GM23338 (cell line): ENCODE data around the gene RPL13. TPM values are rescaled to one million over a fixed set of nuclear protein-coding genes. Genes with fewer than 3 reads are reported as not detected.

ENCODE experiments used
- ATAC-seq: fragments of 200-7000 bp; cut with Tn5 transposase; 3 replicates; pipeline ENCODE4 v1.9.1; 2020
- DNase-seq: peaks from one replicate; pipeline ENCODE4 v3.0.0-alpha.2; 2015; ENCODE audit warnings: low spot score
- H2AFZ ChIP-seq: fragments of 200-600 bp; sonication (generic); 2 replicates; pipeline ENCODE4 v1.8.0; 2016; ENCODE audit warnings: antibody characterized with exemption, mild to moderate bottlenecking, moderate library complexity
- H3F3A ChIP-seq: fragments of 200-600 bp; sonication (generic); replicated peaks from 2 replicates; pipeline ENCODE4 v1.8.0; 2017; ENCODE audit warnings: antibody characterized with exemption, mixed run types, low read depth
- H3K27ac ChIP-seq: fragments of 200-600 bp; sonication (generic); 2 replicates; pipeline ENCODE4 v1.6.1; 2016; ENCODE audit warnings: low read depth
- H3K27me3 ChIP-seq: fragments of 200-600 bp; sonication (generic); 2 replicates; pipeline ENCODE4 v1.8.0; 2016; ENCODE audit warnings: mild to moderate bottlenecking, mixed run types, moderate library complexity; ENCODE audit not compliant: insufficient read depth
- H3K36me3 ChIP-seq: fragments of 200-600 bp; sonication (generic); 2 replicates; pipeline ENCODE4 v1.8.0; 2016; ENCODE audit warnings: mild to moderate bottlenecking; ENCODE audit not compliant: insufficient read depth
- H3K4me1 ChIP-seq: fragments of 200-600 bp; sonication (generic); 2 replicates; pipeline ENCODE4 v1.8.0; 2016; ENCODE audit warnings: mild to moderate bottlenecking, moderate library complexity; ENCODE audit not compliant: insufficient read depth
- H3K4me2 ChIP-seq: fragments of 200-600 bp; sonication (generic); 2 replicates; pipeline ENCODE4 v1.7.1; 2017; ENCODE audit warnings: mixed run types
- H3K4me3 ChIP-seq: fragments of 200-600 bp; sonication (generic); 2 replicates; pipeline ENCODE4 v1.6.1; 2016; ENCODE audit warnings: mixed run types
- H3K79me2 ChIP-seq: fragments of 200-600 bp; sonication (generic); replicated peaks from 2 replicates; pipeline ENCODE4 v1.8.0; 2017; ENCODE audit warnings: mild to moderate bottlenecking; ENCODE audit not compliant: insufficient read depth
- H3K9me2 ChIP-seq: fragments of 200-600 bp; sonication (generic); 2 replicates; pipeline ENCODE4 v1.8.0; 2017; ENCODE audit not compliant: insufficient read depth
- H4K20me1 ChIP-seq: fragments of 200-600 bp; sonication (generic); replicated peaks from 2 replicates; pipeline ENCODE4 v1.8.0; 2017; ENCODE audit warnings: mild to moderate bottlenecking; ENCODE audit not compliant: insufficient read depth
- H3K27ac Mint-ChIP-seq: 2 replicates; pipeline ENCODE4 v1.8.0; 2020; ENCODE audit warnings: inconsistent platforms, mild to moderate bottlenecking, moderate library complexity, mixed read lengths
- H3K27me3 Mint-ChIP-seq: 3 replicates; pipeline ENCODE4 v1.8.0; 2022; ENCODE audit warnings: low read depth, mild to moderate bottlenecking, moderate library complexity, mixed read lengths, inconsistent platforms; ENCODE audit not compliant: insufficient read depth, poor library complexity
- H3K36me3 Mint-ChIP-seq: 3 replicates; pipeline ENCODE4 v1.8.0; 2021; ENCODE audit warnings: low read depth, mild to moderate bottlenecking, inconsistent platforms, moderate library complexity, mixed read lengths
- H3K4me1 Mint-ChIP-seq: 3 replicates; pipeline ENCODE4 v1.8.0; 2020; ENCODE audit warnings: mild to moderate bottlenecking, inconsistent platforms, mixed read lengths
- H3K4me3 Mint-ChIP-seq: 3 replicates; pipeline ENCODE4 v1.8.0; 2021; ENCODE audit warnings: moderate library complexity, mild to moderate bottlenecking, inconsistent platforms, mixed read lengths
- H3K9me3 Mint-ChIP-seq: 3 replicates; pipeline ENCODE4 v1.8.0; 2020; ENCODE audit warnings: moderate library complexity, mild to moderate bottlenecking, inconsistent platforms, mixed read lengths
- CREB1 ChIP-seq: fragments of 250-450 bp; sonication (Bioruptor Pico); IDR thresholded peaks from 2 replicates; pipeline ENCODE4 v1.5.0; 2020; ENCODE audit warnings: low read depth, mild to moderate bottlenecking, moderate library complexity
- ETS1 ChIP-seq: IDR thresholded peaks from 2 replicates; pipeline ENCODE4 v1.6.1; 2016; ENCODE audit warnings: antibody characterized with exemption
- EZH2 ChIP-seq: fragments of 200-600 bp; sonication (generic); IDR thresholded peaks from one replicate; pipeline ENCODE4 v1.8.0; 2017; ENCODE audit warnings: antibody characterized with exemption, mild to moderate bottlenecking, low read depth; ENCODE audit not compliant: unreplicated experiment
- EZH2phosphoT487 ChIP-seq: fragments of 200-600 bp; sonication (generic); IDR thresholded peaks from one replicate; pipeline ENCODE4 v1.8.1; 2018; ENCODE audit warnings: antibody characterized with exemption; ENCODE audit not compliant: unreplicated experiment
- JUNB ChIP-seq: IDR thresholded peaks from one replicate; pipeline ENCODE4 v1.6.1; 2016; ENCODE audit warnings: antibody characterized with exemption; ENCODE audit not compliant: unreplicated experiment
- NANOG ChIP-seq: IDR thresholded peaks from 2 replicates; pipeline ENCODE4 v1.6.1; 2016; ENCODE audit warnings: antibody characterized with exemption, borderline replicate concordance
- POLR2AphosphoS5 ChIP-seq: IDR thresholded peaks from 2 replicates; pipeline ENCODE4 v1.6.1; 2016; ENCODE audit warnings: antibody characterized with exemption, low read depth
- STAT1 ChIP-seq: IDR thresholded peaks from one replicate; pipeline ENCODE4 v1.6.1; 2016; ENCODE audit warnings: antibody characterized with exemption; ENCODE audit not compliant: unreplicated experiment
- ZNF114 ChIP-seq: fragments of 250-450 bp; sonication (Bioruptor Pico); IDR thresholded peaks from 2 replicates; pipeline ENCODE4 v1.5.0; 2020; ENCODE audit warnings: mild to moderate bottlenecking, moderate library complexity
- ZNF331 ChIP-seq: fragments of 250-450 bp; sonication (Bioruptor Pico); IDR thresholded peaks from 2 replicates; pipeline ENCODE4 v1.5.0; 2020; ENCODE audit warnings: low read depth, mild to moderate bottlenecking, moderate library complexity
- polyA plus RNA-seq: library from polyadenylated mRNA; unstranded; fragments of >200 nt; fragmentation: Nextera tagmentation; extraction: Ambion mirVana; gene quantifications from 2 replicates; pipeline ENCODE4 v1.2.1, GENCODE V29; 2016
- total RNA-seq: library from RNA; depleted of rRNA; stranded (reverse); fragments of >200 nt; shearing (Covaris generic); gene quantifications from 2 replicates; pipeline ENCODE4 v1.2.3, GENCODE V29; 2014
- TF ChIP-seq, protein P1 (sequence below): fragments of 250-450 bp; sonication (Bioruptor Pico); IDR thresholded peaks from 2 replicates; pipeline ENCODE4 v1.5.0; 2020; ENCODE audit warnings: mild to moderate bottlenecking, moderate library complexity
- TF ChIP-seq, protein P2 (sequence below), 2 experiments: fragments of 200-600 bp in 1 of 2; sonication (generic) in 1 of 2; conservative IDR thresholded peaks; 2 replicates each; pipeline versions ENCODE4 v1.5.1 to v1.6.1; 2016 to 2017; ENCODE audit warnings: antibody characterized with exemption in 2 of 2, low read depth in 2 of 2, mild to moderate bottlenecking in 2 of 2, moderate library complexity in 1 of 2
- TF ChIP-seq, protein P3 (sequence below): IDR thresholded peaks from one replicate; pipeline ENCODE4 v1.6.1; 2018; ENCODE audit warnings: antibody characterized with exemption; ENCODE audit not compliant: unreplicated experiment

RPL13 gene
- total and polyA plus RNA-seq, 2 experiments from 2014 or later: 3,489 to 3,617 TPM

- TF ChIP-seq POLR2AphosphoS5 (no peak), EZH2phosphoT487 (no peak), STAT1 (no peak), CREB1 (CRISPR knock-in tag) (no peak), JUNB (no peak), ZNF331 (CRISPR knock-in tag) (no peak), ETS1 (no peak), ZNF114 (CRISPR knock-in tag) (no peak), EZH2 (no peak), NANOG (no peak)
- TF ChIP-seq, protein P1, sequence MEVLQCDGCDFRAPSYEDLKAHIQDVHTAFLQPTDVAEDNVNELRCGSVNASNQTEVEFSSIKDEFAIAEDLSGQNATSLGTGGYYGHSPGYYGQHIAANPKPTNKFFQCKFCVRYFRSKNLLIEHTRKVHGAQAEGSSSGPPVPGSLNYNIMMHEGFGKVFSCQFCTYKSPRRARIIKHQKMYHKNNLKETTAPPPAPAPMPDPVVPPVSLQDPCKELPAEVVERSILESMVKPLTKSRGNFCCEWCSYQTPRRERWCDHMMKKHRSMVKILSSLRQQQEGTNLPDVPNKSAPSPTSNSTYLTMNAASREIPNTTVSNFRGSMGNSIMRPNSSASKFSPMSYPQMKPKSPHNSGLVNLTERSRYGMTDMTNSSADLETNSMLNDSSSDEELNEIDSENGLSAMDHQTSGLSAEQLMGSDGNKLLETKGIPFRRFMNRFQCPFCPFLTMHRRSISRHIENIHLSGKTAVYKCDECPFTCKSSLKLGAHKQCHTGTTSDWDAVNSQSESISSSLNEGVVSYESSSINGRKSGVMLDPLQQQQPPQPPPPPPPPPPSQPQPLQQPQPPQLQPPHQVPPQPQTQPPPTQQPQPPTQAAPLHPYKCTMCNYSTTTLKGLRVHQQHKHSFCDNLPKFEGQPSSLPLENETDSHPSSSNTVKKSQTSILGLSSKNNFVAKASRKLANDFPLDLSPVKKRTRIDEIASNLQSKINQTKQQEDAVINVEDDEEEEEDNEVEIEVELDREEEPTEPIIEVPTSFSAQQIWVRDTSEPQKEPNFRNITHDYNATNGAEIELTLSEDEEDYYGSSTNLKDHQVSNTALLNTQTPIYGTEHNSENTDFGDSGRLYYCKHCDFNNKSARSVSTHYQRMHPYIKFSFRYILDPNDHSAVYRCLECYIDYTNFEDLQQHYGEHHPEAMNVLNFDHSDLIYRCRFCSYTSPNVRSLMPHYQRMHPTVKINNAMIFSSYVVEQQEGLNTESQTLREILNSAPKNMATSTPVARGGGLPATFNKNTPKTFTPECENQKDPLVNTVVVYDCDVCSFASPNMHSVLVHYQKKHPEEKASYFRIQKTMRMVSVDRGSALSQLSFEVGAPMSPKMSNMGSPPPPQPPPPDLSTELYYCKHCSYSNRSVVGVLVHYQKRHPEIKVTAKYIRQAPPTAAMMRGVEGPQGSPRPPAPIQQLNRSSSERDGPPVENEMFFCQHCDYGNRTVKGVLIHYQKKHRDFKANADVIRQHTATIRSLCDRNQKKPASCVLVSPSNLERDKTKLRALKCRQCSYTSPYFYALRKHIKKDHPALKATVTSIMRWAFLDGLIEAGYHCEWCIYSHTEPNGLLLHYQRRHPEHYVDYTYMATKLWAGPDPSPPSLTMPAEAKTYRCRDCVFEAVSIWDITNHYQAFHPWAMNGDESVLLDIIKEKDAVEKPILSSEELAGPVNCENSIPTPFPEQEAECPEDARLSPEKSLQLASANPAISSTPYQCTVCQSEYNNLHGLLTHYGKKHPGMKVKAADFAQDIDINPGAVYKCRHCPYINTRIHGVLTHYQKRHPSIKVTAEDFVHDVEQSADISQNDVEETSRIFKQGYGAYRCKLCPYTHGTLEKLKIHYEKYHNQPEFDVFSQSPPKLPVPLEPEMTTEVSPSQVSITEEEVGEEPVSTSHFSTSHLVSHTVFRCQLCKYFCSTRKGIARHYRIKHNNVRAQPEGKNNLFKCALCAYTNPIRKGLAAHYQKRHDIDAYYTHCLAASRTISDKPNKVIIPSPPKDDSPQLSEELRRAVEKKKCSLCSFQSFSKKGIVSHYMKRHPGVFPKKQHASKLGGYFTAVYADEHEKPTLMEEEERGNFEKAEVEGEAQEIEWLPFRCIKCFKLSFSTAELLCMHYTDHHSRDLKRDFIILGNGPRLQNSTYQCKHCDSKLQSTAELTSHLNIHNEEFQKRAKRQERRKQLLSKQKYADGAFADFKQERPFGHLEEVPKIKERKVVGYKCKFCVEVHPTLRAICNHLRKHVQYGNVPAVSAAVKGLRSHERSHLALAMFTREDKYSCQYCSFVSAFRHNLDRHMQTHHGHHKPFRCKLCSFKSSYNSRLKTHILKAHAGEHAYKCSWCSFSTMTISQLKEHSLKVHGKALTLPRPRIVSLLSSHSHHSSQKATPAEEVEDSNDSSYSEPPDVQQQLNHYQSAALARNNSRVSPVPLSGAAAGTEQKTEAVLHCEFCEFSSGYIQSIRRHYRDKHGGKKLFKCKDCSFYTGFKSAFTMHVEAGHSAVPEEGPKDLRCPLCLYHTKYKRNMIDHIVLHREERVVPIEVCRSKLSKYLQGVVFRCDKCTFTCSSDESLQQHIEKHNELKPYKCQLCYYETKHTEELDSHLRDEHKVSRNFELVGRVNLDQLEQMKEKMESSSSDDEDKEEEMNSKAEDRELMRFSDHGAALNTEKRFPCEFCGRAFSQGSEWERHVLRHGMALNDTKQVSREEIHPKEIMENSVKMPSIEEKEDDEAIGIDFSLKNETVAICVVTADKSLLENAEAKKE (CRISPR knock-in tag): no peak
- TF ChIP-seq, protein P2, sequence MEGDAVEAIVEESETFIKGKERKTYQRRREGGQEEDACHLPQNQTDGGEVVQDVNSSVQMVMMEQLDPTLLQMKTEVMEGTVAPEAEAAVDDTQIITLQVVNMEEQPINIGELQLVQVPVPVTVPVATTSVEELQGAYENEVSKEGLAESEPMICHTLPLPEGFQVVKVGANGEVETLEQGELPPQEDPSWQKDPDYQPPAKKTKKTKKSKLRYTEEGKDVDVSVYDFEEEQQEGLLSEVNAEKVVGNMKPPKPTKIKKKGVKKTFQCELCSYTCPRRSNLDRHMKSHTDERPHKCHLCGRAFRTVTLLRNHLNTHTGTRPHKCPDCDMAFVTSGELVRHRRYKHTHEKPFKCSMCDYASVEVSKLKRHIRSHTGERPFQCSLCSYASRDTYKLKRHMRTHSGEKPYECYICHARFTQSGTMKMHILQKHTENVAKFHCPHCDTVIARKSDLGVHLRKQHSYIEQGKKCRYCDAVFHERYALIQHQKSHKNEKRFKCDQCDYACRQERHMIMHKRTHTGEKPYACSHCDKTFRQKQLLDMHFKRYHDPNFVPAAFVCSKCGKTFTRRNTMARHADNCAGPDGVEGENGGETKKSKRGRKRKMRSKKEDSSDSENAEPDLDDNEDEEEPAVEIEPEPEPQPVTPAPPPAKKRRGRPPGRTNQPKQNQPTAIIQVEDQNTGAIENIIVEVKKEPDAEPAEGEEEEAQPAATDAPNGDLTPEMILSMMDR (conservative IDR thresholded peaks at IDR 0.05; ENCODE audit: low read depth in 2 of 2): no peak
- TF ChIP-seq, protein P3, sequence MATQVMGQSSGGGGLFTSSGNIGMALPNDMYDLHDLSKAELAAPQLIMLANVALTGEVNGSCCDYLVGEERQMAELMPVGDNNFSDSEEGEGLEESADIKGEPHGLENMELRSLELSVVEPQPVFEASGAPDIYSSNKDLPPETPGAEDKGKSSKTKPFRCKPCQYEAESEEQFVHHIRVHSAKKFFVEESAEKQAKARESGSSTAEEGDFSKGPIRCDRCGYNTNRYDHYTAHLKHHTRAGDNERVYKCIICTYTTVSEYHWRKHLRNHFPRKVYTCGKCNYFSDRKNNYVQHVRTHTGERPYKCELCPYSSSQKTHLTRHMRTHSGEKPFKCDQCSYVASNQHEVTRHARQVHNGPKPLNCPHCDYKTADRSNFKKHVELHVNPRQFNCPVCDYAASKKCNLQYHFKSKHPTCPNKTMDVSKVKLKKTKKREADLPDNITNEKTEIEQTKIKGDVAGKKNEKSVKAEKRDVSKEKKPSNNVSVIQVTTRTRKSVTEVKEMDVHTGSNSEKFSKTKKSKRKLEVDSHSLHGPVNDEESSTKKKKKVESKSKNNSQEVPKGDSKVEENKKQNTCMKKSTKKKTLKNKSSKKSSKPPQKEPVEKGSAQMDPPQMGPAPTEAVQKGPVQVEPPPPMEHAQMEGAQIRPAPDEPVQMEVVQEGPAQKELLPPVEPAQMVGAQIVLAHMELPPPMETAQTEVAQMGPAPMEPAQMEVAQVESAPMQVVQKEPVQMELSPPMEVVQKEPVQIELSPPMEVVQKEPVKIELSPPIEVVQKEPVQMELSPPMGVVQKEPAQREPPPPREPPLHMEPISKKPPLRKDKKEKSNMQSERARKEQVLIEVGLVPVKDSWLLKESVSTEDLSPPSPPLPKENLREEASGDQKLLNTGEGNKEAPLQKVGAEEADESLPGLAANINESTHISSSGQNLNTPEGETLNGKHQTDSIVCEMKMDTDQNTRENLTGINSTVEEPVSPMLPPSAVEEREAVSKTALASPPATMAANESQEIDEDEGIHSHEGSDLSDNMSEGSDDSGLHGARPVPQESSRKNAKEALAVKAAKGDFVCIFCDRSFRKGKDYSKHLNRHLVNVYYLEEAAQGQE: no peak
- ATAC-seq: no peak
- H3F3A ChIP-seq: no peaks in the 10 kb centered on the region
- no peaks in the 10 kb centered on the region for H3K27me3 ChIP-seq
- H3K79me2 ChIP-seq: no peaks in the 10 kb centered on the region
- H3K9me3 Mint-ChIP-seq: no peaks in the 10 kb centered on the region
- peak overlapping the region; percentile 69; the same call in 1 of the 2 replicates for H3K4me2 ChIP-seq
- H3K36me3 Mint-ChIP-seq: no peaks in the 10 kb centered on the region
- H3K4me1 ChIP-seq: peaks cover 11% of the 10 kb centered on the region
- peaks cover 12% of the 10 kb centered on the region for H3K27me3 Mint-ChIP-seq
- H3K27ac ChIP-seq: no peak overlapping the region
- DNase-seq: no peak
- H4K20me1 ChIP-seq: no peaks in the 10 kb centered on the region
- H3K4me3 ChIP-seq: no peak overlapping the region
- peaks cover 11% of the 10 kb centered on the region for H3K4me1 Mint-ChIP-seq
- no peak overlapping the region; the same call in 1 of the 2 replicates for H2AFZ ChIP-seq
- H3K36me3 ChIP-seq: no peaks in the 10 kb centered on the region
- no peak overlapping the region for H3K4me3 Mint-ChIP-seq
- no peaks in the 10 kb centered on the region for H3K9me2 ChIP-seq
- H3K27ac Mint-ChIP-seq: no peak overlapping the region
These were observed 41.4 kb downstream of the RPL13 start for GRCh38 chr16:89601906-89602272.
